Ovary (tissue), 3 donors: ENCODE data around the gene GRN.

Source experiments
- CTCF ChIP-seq, 3 donors: fragments of 450-650 bp in 2 of 3; fragments of 200-600 bp in 1 of 3; IDR thresholded peaks; one replicate each; pipeline versions ENCODE4 v1.5.1 to v1.8.0; 2016 to 2022; ENCODE audit warnings: antibody characterized with exemption in 3 of 3, mild to moderate bottlenecking in 1 of 3
- POLR2A ChIP-seq: fragments of 450-650 bp; IDR thresholded peaks from one replicate; pipeline ENCODE4 v1.6.1; 2017; ENCODE audit warnings: antibody characterized with exemption, mild to moderate bottlenecking, moderate library complexity
- donor health status: DM: no; HTN: no; CAD: no.

- no peak for TF ChIP-seq CTCF (IDR thresholded peaks at IDR 0.05)
- no peak for TF ChIP-seq POLR2A
Measured at GRCh38 chr17:44312396-44313104, 32.6 kb upstream of the GRN start.
